Cardiac fibroblast (primary cell): ENCODE measurements around the gene PER3.

Experiments
- DNase-seq, 2 donors: peaks; one replicate each; pipeline versions ENCODE4 v3.0.0 to v3.0.0-alpha.2; 2010; ENCODE audit warnings: low read depth in 2 of 2
- H3K4me3 ChIP-seq, 2 donors: replicated peaks in 1 of 2; 1 replicate in 1 of 2; 2 replicates in 1 of 2; pipeline ENCODE4 v1.5.1; 2011; ENCODE audit warnings: low read depth in 2 of 2, low read length in 2 of 2, mild to moderate bottlenecking in 2 of 2, moderate library complexity in 1 of 2
- CTCF ChIP-seq: IDR thresholded peaks from one replicate; pipeline ENCODE4 v1.5.1; 2011; ENCODE audit warnings: low read depth, mild to moderate bottlenecking, low read length, inconsistent platforms

The PER3 gene

GRCh38 chr1:7885513-7886404, 101.7 kb downstream of the PER3 start:
- H3K4me3 ChIP-seq = no peak overlapping the region
- no peak for DNase-seq
- no peak for TF ChIP-seq CTCF

- peak; percentile 4 to 46 for DNase-seq
- H3K4me3 ChIP-seq = no peak overlapping the region
- TF ChIP-seq CTCF = no peak
Measured at GRCh38 chr1:7886405-7886745, 102.3 kb downstream of the PER3 start.

- no peak overlapping the region for H3K4me3 ChIP-seq
- peak; percentile 74 to 94 for DNase-seq
- TF ChIP-seq CTCF = no peak
Measured at GRCh38 chr1:7888248-7889081, 104.4 kb downstream of the PER3 start.

GRCh38 chr1:7890853-7891252, 106.8 kb downstream of the PER3 start:
- no peak overlapping the region for H3K4me3 ChIP-seq
- DNase-seq = no peak
- TF ChIP-seq CTCF = no peak

- DNase-seq = no peak
- no peak overlapping the region for H3K4me3 ChIP-seq
- no peak for TF ChIP-seq CTCF
Measured at GRCh38 chr1:7891804-7892203, 107.7 kb downstream of the PER3 start.

GRCh38 chr1:7893529-7894180, 109.6 kb downstream of the PER3 start:
- no peak overlapping the region for H3K4me3 ChIP-seq
- TF ChIP-seq CTCF = no peak
- peak; percentile 72 to 89 for DNase-seq
